Gastroesophageal sphincter (tissue), 4 donors: ENCODE measurements around the gene DYDC1. TPM values are rescaled to one million over a fixed set of nuclear protein-coding genes. Genes with fewer than 3 reads are reported as not detected.

Experiments
- ATAC-seq: fragments of 150-250 bp; one replicate; pipeline ENCODE4 v1.9.1; 2016; ENCODE audit warnings: mild to moderate bottlenecking, moderate library complexity
- H3K27ac ChIP-seq, 4 donors: fragments of 200-600 bp; sonication (generic) in 3 of 4; 1 replicate in 3 of 4; 2 replicates in 1 of 4; pipeline ENCODE4 v1.5.1; 2016 to 2019
- H3K27me3 ChIP-seq: fragments of 200-600 bp; sonication (generic); one replicate; pipeline ENCODE4 v1.5.1; 2019
- H3K36me3 ChIP-seq, 2 donors: fragments of 200-600 bp; sonication (generic); one replicate each; pipeline ENCODE4 v1.5.1; 2019; ENCODE audit warnings: control low read depth in 1 of 2
- H3K4me1 ChIP-seq, 3 donors: fragments of 200-600 bp; sonication (generic); 1 replicate in 2 of 3; 2 replicates in 1 of 3; pipeline ENCODE4 v1.5.1; 2016 to 2019; ENCODE audit warnings: control low read depth in 2 of 3
- H3K4me3 ChIP-seq, 2 donors: fragments of 200-600 bp; sonication (generic); one replicate each; pipeline ENCODE4 v1.5.1; 2019; ENCODE audit warnings: mild to moderate bottlenecking in 1 of 2, moderate library complexity in 1 of 2
- H3K9me3 ChIP-seq, 3 donors: fragments of 200-600 bp; sonication (generic); one replicate each; pipeline ENCODE4 v1.5.1; 2017 to 2019; ENCODE audit warnings: control low read depth in 2 of 3
- EP300 ChIP-seq: sonication (generic); formaldehyde crosslinking; IDR thresholded peaks from one replicate; pipeline ENCODE4 v1.6.1; 2017; ENCODE audit warnings: antibody characterized with exemption, mild to moderate bottlenecking
- POLR2A ChIP-seq, 2 donors: fragments of 450-650 bp; IDR thresholded peaks; one replicate each; pipeline ENCODE4 v1.6.1; 2017; ENCODE audit warnings: antibody characterized with exemption in 2 of 2, mild to moderate bottlenecking in 2 of 2, moderate library complexity in 1 of 2
- POLR2AphosphoS5 ChIP-seq: sonication (generic); formaldehyde crosslinking; IDR thresholded peaks from one replicate; pipeline ENCODE4 v1.6.1; 2017; ENCODE audit warnings: antibody characterized with exemption
- WGBS, 2 donors: methylation state at CpG; one replicate each; pipeline ENCODE4 v1.1.5; 2018; ENCODE audit warnings: low coverage in 1 of 2; 5-methylcytosine and 5-hydroxymethylcytosine counted together
- total RNA-seq, 4 donors: library from RNA; depleted of rRNA; stranded (reverse); fragments of >200 nt; gene quantifications; one replicate each; pipeline ENCODE4 v1.1.0, GENCODE V29; 2016
- TF ChIP-seq, protein P1 (sequence below), 4 experiments: fragments of 200-600 bp in 2 of 4; fragments of 450-650 bp in 2 of 4; sonication (generic) in 1 of 4; IDR thresholded peaks; one replicate each; pipeline ENCODE4 v1.5.1; 2017 to 2019; ENCODE audit warnings: antibody characterized with exemption in 4 of 4, mild to moderate bottlenecking in 2 of 4, moderate library complexity in 2 of 4

DYDC1 gene
- total RNA-seq, 4 donors from 2014 or later, result not detected

DNA sequence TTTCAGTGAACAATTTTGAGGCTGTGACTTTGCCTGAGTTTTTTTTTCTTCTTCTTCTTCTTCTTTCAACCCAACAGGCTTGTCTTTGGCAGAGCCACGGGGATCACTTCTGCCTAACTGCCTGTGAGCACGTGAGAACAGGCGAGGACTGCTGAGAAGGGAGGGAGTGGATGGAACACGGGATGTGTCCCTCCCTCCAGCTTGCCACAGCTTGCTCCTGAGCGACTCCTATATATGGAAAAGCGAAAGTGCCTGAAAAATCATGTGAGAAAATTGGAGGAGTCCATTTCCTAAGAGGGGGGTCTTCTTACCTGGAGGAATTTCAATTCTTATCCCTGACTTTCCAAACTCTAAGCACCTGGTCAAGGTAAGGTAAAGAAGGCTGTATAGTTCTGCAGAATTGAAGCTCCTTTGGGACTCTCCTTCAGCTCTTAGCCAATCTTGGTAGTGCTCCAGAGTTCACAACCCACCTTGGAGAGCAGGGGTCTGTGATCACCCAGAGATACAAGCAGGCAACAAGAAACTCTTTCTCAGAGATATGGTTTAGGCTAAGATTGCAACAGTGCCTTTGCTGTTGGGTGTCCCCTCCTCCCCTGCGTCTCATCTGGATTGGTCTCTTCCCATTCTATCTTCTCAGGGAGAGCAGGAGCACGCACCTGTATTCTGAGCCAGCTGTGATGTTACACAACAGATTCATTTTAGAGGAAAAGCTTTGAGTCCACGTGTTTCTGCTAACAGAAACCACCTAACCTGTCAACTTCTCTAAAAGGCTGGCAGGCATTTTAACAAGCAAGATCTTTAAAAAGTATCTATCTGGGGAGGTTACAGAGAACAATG, 66.9 kb downstream of the DYDC1 start, which contains the start of gene MAT1A:
TSS of gene MAT1A (minus strand) at position 208 of the 837 bp plus-strand sequence. CDS start 235 bp downstream, outside the sequence.
- H3K27me3 ChIP-seq, result no peaks in the 10 kb centered on the region
- H3K9me3 ChIP-seq, result no peaks in the 10 kb centered on the region
- no peak within 1 kb of the TSS for H3K27ac ChIP-seq
- no peak for TF ChIP-seq POLR2AphosphoS5
- TF ChIP-seq, protein P1, sequence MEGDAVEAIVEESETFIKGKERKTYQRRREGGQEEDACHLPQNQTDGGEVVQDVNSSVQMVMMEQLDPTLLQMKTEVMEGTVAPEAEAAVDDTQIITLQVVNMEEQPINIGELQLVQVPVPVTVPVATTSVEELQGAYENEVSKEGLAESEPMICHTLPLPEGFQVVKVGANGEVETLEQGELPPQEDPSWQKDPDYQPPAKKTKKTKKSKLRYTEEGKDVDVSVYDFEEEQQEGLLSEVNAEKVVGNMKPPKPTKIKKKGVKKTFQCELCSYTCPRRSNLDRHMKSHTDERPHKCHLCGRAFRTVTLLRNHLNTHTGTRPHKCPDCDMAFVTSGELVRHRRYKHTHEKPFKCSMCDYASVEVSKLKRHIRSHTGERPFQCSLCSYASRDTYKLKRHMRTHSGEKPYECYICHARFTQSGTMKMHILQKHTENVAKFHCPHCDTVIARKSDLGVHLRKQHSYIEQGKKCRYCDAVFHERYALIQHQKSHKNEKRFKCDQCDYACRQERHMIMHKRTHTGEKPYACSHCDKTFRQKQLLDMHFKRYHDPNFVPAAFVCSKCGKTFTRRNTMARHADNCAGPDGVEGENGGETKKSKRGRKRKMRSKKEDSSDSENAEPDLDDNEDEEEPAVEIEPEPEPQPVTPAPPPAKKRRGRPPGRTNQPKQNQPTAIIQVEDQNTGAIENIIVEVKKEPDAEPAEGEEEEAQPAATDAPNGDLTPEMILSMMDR (IDR thresholded peaks at IDR 0.05), result no peak
- TF ChIP-seq EP300, result no peak
- H3K36me3 ChIP-seq, result no peaks in the 10 kb centered on the region
- WGBS, 2 donors, result 13 to 50% methylated on average over 1 to 9 of the region's 9 CpGs
- no peak within 1 kb of the TSS for H3K4me3 ChIP-seq
- no peak for ATAC-seq
- no peaks in the 10 kb centered on the region for H3K4me1 ChIP-seq

DNA sequence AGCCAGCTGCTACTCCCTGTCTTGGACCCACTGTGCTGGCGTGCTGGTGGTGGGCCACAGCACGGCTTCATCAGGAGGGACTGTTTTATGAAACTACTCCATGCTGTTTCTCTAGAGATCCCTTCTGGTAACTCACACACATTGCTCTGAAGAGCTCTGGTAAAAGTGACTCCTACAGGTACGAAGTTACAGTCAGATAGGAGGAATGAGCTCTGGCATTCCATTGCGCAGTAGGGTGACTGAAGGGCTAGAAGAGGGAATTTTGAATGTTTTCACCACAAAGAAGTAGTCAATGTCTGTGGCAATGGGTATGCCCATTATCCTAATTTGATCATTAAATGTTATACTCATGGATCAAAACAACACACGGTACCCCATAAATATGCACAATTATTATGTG, 67.7 kb downstream of the DYDC1 start:
- Histone ChIP-seq H3K36me3 (no peaks in the 10 kb centered on the region), H3K27me3 (no peaks in the 10 kb centered on the region), H3K27ac (no peak overlapping the region), H3K4me1 (no peaks in the 10 kb centered on the region), H3K9me3 (no peaks in the 10 kb centered on the region), H3K4me3 (no peak overlapping the region)
- no peak for TF ChIP-seq EP300
- no peak for TF ChIP-seq POLR2A (IDR thresholded peaks at IDR 0.05)
- TF ChIP-seq, protein P1 (IDR thresholded peaks at IDR 0.05), result no peak
- TF ChIP-seq POLR2AphosphoS5, result no peak
- 83 to 89% methylated on average over 4 to 5 of the region's 5 CpGs for WGBS, 2 donors
- no peak for ATAC-seq

Other genes starting within 250 kb of the DYDC1 start
- 10 to 100 TPM; 21.0 to 34.9 (median 28.9) TPM for gene PLAC9, start 224.0 kb downstream of the DYDC1 start, total RNA-seq
- gene ANXA11, start 151.2 kb downstream of the DYDC1 start, total RNA-seq, result 100 to 1,000 TPM; 117 to 225 (median 162) TPM
- gene MAT1A, start 67.1 kb downstream of the DYDC1 start, total RNA-seq, result not detected
- gene DYDC2, start within 50 bp of the DYDC1 start, total RNA-seq, result not detected
- gene PRXL2A, start 51.8 kb upstream of the DYDC1 start, total RNA-seq, result 10 to 100 TPM; 26.4 to 29.4 (median 26.6) TPM
- 10 to 100 TPM; 23.3 to 52.4 (median 37.1) TPM for gene TSPAN14, start 97.6 kb upstream of the DYDC1 start, total RNA-seq
- not detected for gene SH2D4B, start 181.1 kb upstream of the DYDC1 start, total RNA-seq